ENCODE results near the gene AIPL1. TPM values are rescaled to one million over a fixed set of nuclear protein-coding genes. Genes with fewer than 3 reads are reported as not detected.

AIPL1 gene
- total RNA-seq, 1 experiment from 2014 or later: not detected

DNA sequence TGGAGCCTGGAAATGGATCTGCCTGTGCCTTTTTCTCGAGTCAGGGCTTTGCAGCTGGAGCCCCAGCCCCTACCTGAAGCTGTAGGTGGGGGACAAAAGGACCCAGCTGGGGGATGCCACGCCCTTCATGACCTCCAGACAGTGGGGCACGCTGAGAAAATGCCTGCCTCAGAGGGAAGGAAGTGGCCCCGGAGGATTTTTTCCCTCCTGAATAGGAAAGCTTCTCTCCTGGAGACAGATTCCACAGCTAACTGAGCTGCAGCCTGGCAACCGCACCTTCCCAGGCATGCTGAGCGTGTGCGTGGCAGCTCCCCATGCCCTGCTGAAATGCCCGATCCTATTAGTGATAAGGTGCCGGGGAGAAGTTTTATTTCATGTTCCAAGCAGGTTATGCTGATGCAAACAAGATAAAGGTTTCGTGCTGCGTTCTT is 58.0 kb downstream of the AIPL1 start (continued):
- TF ChIP-seq, protein P1, sequence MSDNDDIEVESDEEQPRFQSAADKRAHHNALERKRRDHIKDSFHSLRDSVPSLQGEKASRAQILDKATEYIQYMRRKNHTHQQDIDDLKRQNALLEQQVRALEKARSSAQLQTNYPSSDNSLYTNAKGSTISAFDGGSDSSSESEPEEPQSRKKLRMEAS (IDR thresholded peaks at IDR 0.05): no peak
- TF ChIP-seq SIN3A (IDR thresholded peaks at IDR 0.05; ENCODE audit: low read depth): no peak
- TF ChIP-seq ZNF274 (IDR thresholded peaks at IDR 0.05; ENCODE audit: low read depth, low read length): no peak
- no peak for TF ChIP-seq YY1 (IDR thresholded peaks at IDR 0.05; ENCODE audit: extremely low read depth, insufficient replicate concordance, low read depth, low read length)
- TF ChIP-seq ZFX (IDR thresholded peaks at IDR 0.05): no peak
- TF ChIP-seq EZH2phosphoT487 (IDR thresholded peaks at IDR 0.05; ENCODE audit: borderline replicate concordance): no peak
- TF ChIP-seq, protein P2, sequence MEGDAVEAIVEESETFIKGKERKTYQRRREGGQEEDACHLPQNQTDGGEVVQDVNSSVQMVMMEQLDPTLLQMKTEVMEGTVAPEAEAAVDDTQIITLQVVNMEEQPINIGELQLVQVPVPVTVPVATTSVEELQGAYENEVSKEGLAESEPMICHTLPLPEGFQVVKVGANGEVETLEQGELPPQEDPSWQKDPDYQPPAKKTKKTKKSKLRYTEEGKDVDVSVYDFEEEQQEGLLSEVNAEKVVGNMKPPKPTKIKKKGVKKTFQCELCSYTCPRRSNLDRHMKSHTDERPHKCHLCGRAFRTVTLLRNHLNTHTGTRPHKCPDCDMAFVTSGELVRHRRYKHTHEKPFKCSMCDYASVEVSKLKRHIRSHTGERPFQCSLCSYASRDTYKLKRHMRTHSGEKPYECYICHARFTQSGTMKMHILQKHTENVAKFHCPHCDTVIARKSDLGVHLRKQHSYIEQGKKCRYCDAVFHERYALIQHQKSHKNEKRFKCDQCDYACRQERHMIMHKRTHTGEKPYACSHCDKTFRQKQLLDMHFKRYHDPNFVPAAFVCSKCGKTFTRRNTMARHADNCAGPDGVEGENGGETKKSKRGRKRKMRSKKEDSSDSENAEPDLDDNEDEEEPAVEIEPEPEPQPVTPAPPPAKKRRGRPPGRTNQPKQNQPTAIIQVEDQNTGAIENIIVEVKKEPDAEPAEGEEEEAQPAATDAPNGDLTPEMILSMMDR (IDR thresholded peaks at IDR 0.05 in 2 of 3, conservative IDR thresholded peaks at IDR 0.05 in 1 of 3; ENCODE audit: borderline replicate concordance in 1 of 3, insufficient read depth in 1 of 3, low read depth in 2 of 3, low read length in 2 of 3): no peak
- TF ChIP-seq EZH2 (IDR thresholded peaks at IDR 0.05): no peak
- TF ChIP-seq SRF (IDR thresholded peaks at IDR 0.05; ENCODE audit: low read depth): no peak

DNA sequence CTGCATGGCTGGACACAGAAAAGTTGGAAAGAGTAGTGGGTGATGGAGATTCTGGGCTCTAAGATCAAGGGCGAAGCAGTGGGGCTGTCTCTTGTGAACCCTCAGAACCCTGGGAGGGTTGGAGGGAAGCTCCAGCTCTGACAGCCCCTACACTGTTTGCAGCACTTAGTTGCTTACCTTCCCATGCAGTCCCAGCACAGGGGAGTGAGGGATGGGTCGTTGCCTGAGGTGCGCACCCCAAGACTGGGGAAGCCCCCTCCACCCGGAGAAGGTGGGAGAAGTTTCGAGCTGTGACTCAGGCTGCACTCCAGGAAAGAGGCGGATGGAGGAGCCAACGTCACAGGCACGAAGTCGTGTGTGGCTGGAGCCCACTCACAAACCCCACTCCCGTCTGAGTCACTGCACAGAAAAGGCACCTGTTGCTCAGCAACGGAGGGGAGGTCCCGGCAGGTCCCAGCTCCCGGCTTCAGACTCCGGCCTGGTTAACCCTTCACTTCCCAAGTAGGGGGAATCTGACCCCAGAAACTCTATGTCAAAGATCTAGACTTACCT is 60.1 kb downstream of the AIPL1 start:
- Histone ChIP-seq H3K9ac (ENCODE audit: low read length) (peak overlapping the region; percentile 18; the same call in 1 of the 2 replicates), H2AFZ (ENCODE audit: low read depth, low read length, poor library complexity, severe bottlenecking) (peak overlapping the region; percentile 67), H3K4me2 (ENCODE audit: low read length) (peak overlapping the region; percentile 90), H3K9me2 (ENCODE audit: insufficient read depth) (no peaks in the 10 kb centered on the region), H3K4me1 (ENCODE audit: control insufficient read depth in 1 of 2, insufficient read depth in 2 of 2, low read length in 2 of 2) (peaks cover 25 to 27% of the 10 kb centered on the region in 2 experiments), H3K27me3 (ENCODE audit: insufficient read depth, low read length) (no peaks in the 10 kb centered on the region; the same call in 1 of the 2 replicates), H3K36me3 (ENCODE audit: control insufficient read depth in 1 of 2, insufficient read depth in 2 of 2, low read length in 2 of 2) (no peaks in the 10 kb centered on the region), H3K4me3 (replicated peaks in 1 of 2; ENCODE audit: low read depth in 1 of 2, low read length in 2 of 2) (peak overlapping the region; percentile 20 to 49), H3K27ac (ENCODE audit: low read depth, low read length) (peak overlapping the region; percentile 41), H3K9me3 (ENCODE audit: control insufficient read depth in 1 of 2, insufficient read depth in 1 of 2, low read depth in 1 of 2, low read length in 2 of 2) (no peaks in the 10 kb centered on the region; a peak in 1 of 4 replicates), H3K79me2 (ENCODE audit: insufficient read depth, low read length) (no peaks in the 10 kb centered on the region), H4K20me1 (ENCODE audit: insufficient read depth) (no peaks in the 10 kb centered on the region)
- intact Hi-C loops (cut with micrococcal nuclease): no loop called here
- POLR2A ChIA-PET: no interaction called here
- TF ChIP-seq SRF (IDR thresholded peaks at IDR 0.05; ENCODE audit: low read depth) (no peak), SP1 (IDR thresholded peaks at IDR 0.05; ENCODE audit: low read depth) (peak; percentile 37; the same call in 1 of the 2 replicates)
- CTCF ChIA-PET: interaction anchor here (1.0 kb wide), 1 partner anchor 38 kb away, joined by 3 read pairs; no protein-coding TSS in a partner anchor
- RAD21 ChIA-PET (ENCODE audit: low non-redundant PET in 1 of 2, low total read pairs in 2 of 2, uncharacterized antibody in 2 of 2, unreplicated experiment in 2 of 2): no interaction called here
- BruUV-seq (replicated peaks): no TSS peak
- peak; percentile 84 for ATAC-seq
- peak; percentile 57 for DNase-seq (ENCODE audit: low read depth, low spot score)
